K562 (cell line): ENCODE results near the gene PLAAT5. TPM values are rescaled to one million over a fixed set of nuclear protein-coding genes. Genes with fewer than 3 reads are reported as not detected.

Source experiments
- ARID3A ChIP-seq: IDR thresholded peaks from 2 replicates; pipeline ENCODE4 v1.6.1; 2012; ENCODE audit warnings: low read depth, low read length, improper control_type of control experiment, borderline replicate concordance
- CBFA2T3 ChIP-seq: fragments of 450-650 bp; IDR thresholded peaks from 2 replicates; pipeline ENCODE4 v1.6.1; 2017
- DPF2 ChIP-seq: fragments of 450-650 bp; IDR thresholded peaks from 2 replicates; pipeline ENCODE4 v1.6.1; 2016
- ELK3 ChIP-seq: fragments of 450-650 bp; formaldehyde crosslinking; IDR thresholded peaks from 2 replicates; pipeline ENCODE4 v1.4.0; 2020; ENCODE audit warnings: mild to moderate bottlenecking
- FOXJ3 ChIP-seq: sonication (generic); formaldehyde crosslinking; IDR thresholded peaks from 2 replicates; pipeline ENCODE4 v1.4.0; 2020; ENCODE audit warnings: mild to moderate bottlenecking, missing genetic modification reagents
- GABPB1 ChIP-seq: sonication (generic); formaldehyde crosslinking; IDR thresholded peaks from 2 replicates; pipeline ENCODE4 v1.8.0; 2022; ENCODE audit warnings: mild to moderate bottlenecking, missing genetic modification reagents
- KDM5B ChIP-seq: fragments of 200-600 bp; sonication (generic); IDR thresholded peaks from 2 replicates; pipeline ENCODE4 v1.6.1; 2012; ENCODE audit warnings: low read depth, mild to moderate bottlenecking, moderate library complexity, low read length, control low read depth, inconsistent platforms; ENCODE audit not compliant: insufficient replicate concordance
- MAZ ChIP-seq, 2 experiments: fragments of 450-650 bp in 1 of 2; sonication (generic) in 1 of 2; formaldehyde crosslinking; IDR thresholded peaks in 1 of 2; conservative IDR thresholded peaks in 1 of 2; 2 replicates each; pipeline versions ENCODE4 v1.4.0 to v1.5.0; 2020; ENCODE audit warnings: mild to moderate bottlenecking in 1 of 2, missing genetic modification reagents in 1 of 2
- MED1 ChIP-seq: sonication (generic); formaldehyde crosslinking; IDR thresholded peaks from 2 replicates; pipeline ENCODE4 v1.8.1; 2023; ENCODE audit warnings: missing genetic modification reagents, borderline replicate concordance
- PKNOX1 ChIP-seq: fragments of 450-650 bp; IDR thresholded peaks from 2 replicates; pipeline ENCODE4 v1.6.1; 2016
- POLR3A ChIP-seq: IDR thresholded peaks from 2 replicates; pipeline ENCODE4 v1.6.1; 2011; ENCODE audit warnings: borderline replicate concordance, mild to moderate bottlenecking, moderate library complexity; ENCODE audit not compliant: insufficient read length, insufficient read depth; ENCODE audit errors: extremely low read depth
- SRSF9 ChIP-seq: fragments of 200-400 bp; formaldehyde crosslinking; IDR thresholded peaks from 2 replicates; pipeline ENCODE4 v1.6.1; 2017; ENCODE audit warnings: low read depth, low read length, borderline replicate concordance
- ZBTB40 ChIP-seq, 2 experiments: fragments of 450-650 bp in 1 of 2; sonication (generic) in 1 of 2; formaldehyde crosslinking in 1 of 2; IDR thresholded peaks; 2 replicates each; pipeline versions ENCODE4 v1.7.1 to v1.9.0; 2016 to 2022; ENCODE audit warnings: inconsistent platforms in 1 of 2, mild to moderate bottlenecking in 1 of 2, missing genetic modification reagents in 1 of 2
- ZNF695 ChIP-seq: fragments of 450-650 bp; formaldehyde crosslinking; IDR thresholded peaks from 2 replicates; pipeline ENCODE4 v1.4.0; 2020; ENCODE audit warnings: mild to moderate bottlenecking, moderate library complexity
- polyA plus RNA-seq, 8 experiments: library from polyadenylated mRNA; depleted of rRNA in 4 of 8; stranded (reverse) in 5 of 8; unstranded in 3 of 8; fragments of >200 nt; fragmentation: Nextera tagmentation in 2 of 8; fragmentation: Illumina TruSeq in 1 of 8; extraction: Ambion mirVana in 2 of 8; extraction: Trizol in 1 of 8; gene quantifications; 2 replicates each; pipeline versions ENCODE4 v1.2.1 to v1.2.3, GENCODE V29; 2011 to 2014; ENCODE audit warnings: inconsistent platforms in 1 of 8, missing spikeins in 1 of 8
- total RNA-seq, 7 experiments: library from RNA; depleted of rRNA in 6 of 7; stranded (reverse); fragments of >200 nt in 6 of 7; fragmentation: Illumina TruSeq in 2 of 7; extraction: Trizol in 2 of 7; gene quantifications; 2 replicates each; pipeline versions ENCODE4 v1.2.1 to v1.2.3, GENCODE V29; 2011 to 2021; ENCODE audit warnings: low replicate concordance in 1 of 7

The PLAAT5 gene
- total and polyA plus RNA-seq, 9 of the 15 experiments (the other 6 are each of a cell fraction or from before 2014, with no cell fraction given): not detected

- no peak for TF ChIP-seq ELK3 (CRISPR knock-in tag)
- TF ChIP-seq POLR3A: no peak
- TF ChIP-seq ZNF695: no peak
- peak; percentile 4; the same call in 1 of the 2 replicates for TF ChIP-seq PKNOX1
- peak; percentile 23 for TF ChIP-seq KDM5B
- TF ChIP-seq FOXJ3: no peak
- peak; percentile 45 for TF ChIP-seq DPF2
- no peak for TF ChIP-seq GABPB1 (CRISPR knock-in tag)
- no peak for TF ChIP-seq MED1 (CRISPR knock-in tag)
- TF ChIP-seq CBFA2T3: peak; percentile 42; the same call in 1 of the 2 replicates
- TF ChIP-seq MAZ (CRISPR knock-in tag; conservative IDR thresholded peaks at IDR 0.05 in 1 of 2, IDR thresholded peaks at IDR 0.05 in 1 of 2): peak; percentile 30 to 61; a peak in 3 of 4 replicates
- TF ChIP-seq ZBTB40 (IDR thresholded peaks at IDR 0.05): no peak
- TF ChIP-seq ZBTB40 (CRISPR knock-in tag; IDR thresholded peaks at IDR 0.05): no peak
- no peak for TF ChIP-seq ARID3A
- no peak for TF ChIP-seq SRSF9
These were observed 15.0 kb upstream of the PLAAT5 start, which contains the start of gene LGALS12 (continued) for GRCh38 chr11:63505857-63506528.
